Muscle layer of duodenum (tissue), 2 donors: ENCODE data around the gene TTF2.

ENCODE experiments used
- H3K27ac ChIP-seq: one replicate; pipeline ENCODE4 v1.7.0; 2013; ENCODE audit warnings: mild to moderate bottlenecking, low read length
- H3K27me3 ChIP-seq: one replicate; pipeline ENCODE4 v1.7.0; 2013; ENCODE audit warnings: low read depth, mild to moderate bottlenecking, control low read depth, low read length
- H3K36me3 ChIP-seq, 2 donors: one replicate each; pipeline ENCODE4 v1.7.0; 2013; ENCODE audit warnings: low read length in 2 of 2, control low read depth in 1 of 2, mild to moderate bottlenecking in 1 of 2; ENCODE audit not compliant: insufficient read depth in 2 of 2, control insufficient read depth in 1 of 2
- H3K4me1 ChIP-seq, 2 donors: one replicate each; pipeline ENCODE4 v1.7.0; 2013; ENCODE audit warnings: low read length in 2 of 2, mild to moderate bottlenecking in 2 of 2, control low read depth in 1 of 2, moderate library complexity in 1 of 2; ENCODE audit not compliant: insufficient read depth in 2 of 2, control insufficient read depth in 1 of 2
- H3K4me3 ChIP-seq, 2 donors: one replicate each; pipeline ENCODE4 v1.7.0; 2013; ENCODE audit warnings: low read length in 2 of 2, low read depth in 1 of 2, mild to moderate bottlenecking in 1 of 2
- H3K9me3 ChIP-seq, 2 donors: one replicate each; pipeline ENCODE4 v1.7.0; 2013; ENCODE audit warnings: low read length in 2 of 2, control low read depth in 1 of 2, mild to moderate bottlenecking in 1 of 2; ENCODE audit not compliant: control insufficient read depth in 1 of 2
- donor health status: healthy.

Gene TTF2

GRCh38 chr1:117068580-117068979 is 8.5 kb downstream of the TTF2 start:
- no peaks in the 10 kb centered on the region for H3K4me1 ChIP-seq
- no peaks in the 10 kb centered on the region for H3K36me3 ChIP-seq
- no peaks in the 10 kb centered on the region for H3K9me3 ChIP-seq
- no peak overlapping the region for H3K27ac ChIP-seq
- no peak overlapping the region for H3K4me3 ChIP-seq
- no peaks in the 10 kb centered on the region for H3K27me3 ChIP-seq

GRCh38 chr1:117069220-117069844 is 9.2 kb downstream of the TTF2 start:
- H3K36me3 ChIP-seq: no peaks in the 10 kb centered on the region
- H3K27me3 ChIP-seq: no peaks in the 10 kb centered on the region
- no peaks in the 10 kb centered on the region for H3K4me1 ChIP-seq
- H3K27ac ChIP-seq: no peak overlapping the region
- H3K9me3 ChIP-seq: no peaks in the 10 kb centered on the region
- no peak overlapping the region for H3K4me3 ChIP-seq

GRCh38 chr1:117070124-117070523 is 10.0 kb downstream of the TTF2 start:
- H3K4me1 ChIP-seq: no peaks in the 10 kb centered on the region
- H3K27me3 ChIP-seq: no peaks in the 10 kb centered on the region
- H3K36me3 ChIP-seq: peaks cover 4% of the 10 kb centered on the region in 2 donors
- H3K27ac ChIP-seq: no peak overlapping the region
- no peak overlapping the region for H3K4me3 ChIP-seq
- H3K9me3 ChIP-seq: no peaks in the 10 kb centered on the region

GRCh38 chr1:117076648-117077047 is 16.5 kb downstream of the TTF2 start:
- H3K4me3 ChIP-seq: no peak overlapping the region
- H3K4me1 ChIP-seq: no peaks in the 10 kb centered on the region
- H3K27ac ChIP-seq: no peak overlapping the region
- peaks cover 45 to 55% of the 10 kb centered on the region in 2 donors for H3K36me3 ChIP-seq
- H3K9me3 ChIP-seq: no peaks in the 10 kb centered on the region
- no peaks in the 10 kb centered on the region for H3K27me3 ChIP-seq

GRCh38 chr1:117077267-117077666 is 17.1 kb downstream of the TTF2 start:
- peaks cover 48 to 60% of the 10 kb centered on the region in 2 donors for H3K36me3 ChIP-seq
- no peaks in the 10 kb centered on the region for H3K27me3 ChIP-seq
- no peaks in the 10 kb centered on the region for H3K4me1 ChIP-seq
- H3K9me3 ChIP-seq: no peaks in the 10 kb centered on the region
- no peak overlapping the region for H3K4me3 ChIP-seq
- H3K27ac ChIP-seq: no peak overlapping the region

GRCh38 chr1:117079737-117080136 is 19.6 kb downstream of the TTF2 start:
- Histone ChIP-seq H3K4me1 (no peaks in the 10 kb centered on the region), H3K27me3 (no peaks in the 10 kb centered on the region), H3K9me3 (no peaks in the 10 kb centered on the region), H3K36me3 (peaks cover 48 to 64% of the 10 kb centered on the region in 2 donors), H3K27ac (no peak overlapping the region), H3K4me3 (no peak overlapping the region)

- H3K36me3 ChIP-seq: peaks cover 19 to 31% of the 10 kb centered on the region in 2 donors
Observed at GRCh38 chr1:117084231-117084630, 24.1 kb downstream of the TTF2 start.

GRCh38 chr1:117087686-117088085 is 27.6 kb downstream of the TTF2 start:
- Histone ChIP-seq H3K27me3 (no peaks in the 10 kb centered on the region), H3K9me3 (no peaks in the 10 kb centered on the region), H3K4me3 (no peak overlapping the region), H3K36me3 (peaks cover under 1 to 15% of the 10 kb centered on the region in 2 donors), H3K27ac (no peak overlapping the region), H3K4me1 (no peaks in the 10 kb centered on the region)

More at GRCh38 chr1:117084231-117084630, 24.1 kb downstream of the TTF2 start:
- no peak overlapping the region for H3K27ac ChIP-seq
- H3K4me1 ChIP-seq: no peaks in the 10 kb centered on the region
- no peak overlapping the region for H3K4me3 ChIP-seq
- H3K27me3 ChIP-seq: no peaks in the 10 kb centered on the region
- no peaks in the 10 kb centered on the region for H3K9me3 ChIP-seq

- Histone ChIP-seq H3K9me3 (no peaks in the 10 kb centered on the region), H3K27ac (no peak overlapping the region), H3K4me1 (no peaks in the 10 kb centered on the region), H3K27me3 (no peaks in the 10 kb centered on the region), H3K4me3 (no peak overlapping the region), H3K36me3 (peaks cover 11 to 18% of the 10 kb centered on the region in 2 donors)
Observed at GRCh38 chr1:117089996-117090395, 29.9 kb downstream of the TTF2 start.

GRCh38 chr1:117092594-117092993 is 32.5 kb downstream of the TTF2 start:
- Histone ChIP-seq H3K4me3 (no peak overlapping the region), H3K9me3 (no peaks in the 10 kb centered on the region), H3K36me3 (peaks cover 15 to 22% of the 10 kb centered on the region in 2 donors), H3K4me1 (no peaks in the 10 kb centered on the region), H3K27me3 (no peaks in the 10 kb centered on the region), H3K27ac (no peak overlapping the region)

GRCh38 chr1:117093091-117093534 is 33.0 kb downstream of the TTF2 start:
- no peak overlapping the region for H3K4me3 ChIP-seq
- no peaks in the 10 kb centered on the region for H3K27me3 ChIP-seq
- peaks cover 15 to 27% of the 10 kb centered on the region in 2 donors for H3K36me3 ChIP-seq
- H3K4me1 ChIP-seq: no peaks in the 10 kb centered on the region
- no peak overlapping the region for H3K27ac ChIP-seq
- no peaks in the 10 kb centered on the region for H3K9me3 ChIP-seq
